GM18498 (cell line): ENCODE measurements around the gene CFAP57.

Source experiments
- ATAC-seq: cut with Tn5 transposase; IDR thresholded peaks from one replicate; pipeline ENCODE4 v1.9.1; 2021; ENCODE audit warnings: mild to moderate bottlenecking, moderate library complexity; ENCODE audit not compliant: unreplicated experiment

CFAP57 gene

DNA sequence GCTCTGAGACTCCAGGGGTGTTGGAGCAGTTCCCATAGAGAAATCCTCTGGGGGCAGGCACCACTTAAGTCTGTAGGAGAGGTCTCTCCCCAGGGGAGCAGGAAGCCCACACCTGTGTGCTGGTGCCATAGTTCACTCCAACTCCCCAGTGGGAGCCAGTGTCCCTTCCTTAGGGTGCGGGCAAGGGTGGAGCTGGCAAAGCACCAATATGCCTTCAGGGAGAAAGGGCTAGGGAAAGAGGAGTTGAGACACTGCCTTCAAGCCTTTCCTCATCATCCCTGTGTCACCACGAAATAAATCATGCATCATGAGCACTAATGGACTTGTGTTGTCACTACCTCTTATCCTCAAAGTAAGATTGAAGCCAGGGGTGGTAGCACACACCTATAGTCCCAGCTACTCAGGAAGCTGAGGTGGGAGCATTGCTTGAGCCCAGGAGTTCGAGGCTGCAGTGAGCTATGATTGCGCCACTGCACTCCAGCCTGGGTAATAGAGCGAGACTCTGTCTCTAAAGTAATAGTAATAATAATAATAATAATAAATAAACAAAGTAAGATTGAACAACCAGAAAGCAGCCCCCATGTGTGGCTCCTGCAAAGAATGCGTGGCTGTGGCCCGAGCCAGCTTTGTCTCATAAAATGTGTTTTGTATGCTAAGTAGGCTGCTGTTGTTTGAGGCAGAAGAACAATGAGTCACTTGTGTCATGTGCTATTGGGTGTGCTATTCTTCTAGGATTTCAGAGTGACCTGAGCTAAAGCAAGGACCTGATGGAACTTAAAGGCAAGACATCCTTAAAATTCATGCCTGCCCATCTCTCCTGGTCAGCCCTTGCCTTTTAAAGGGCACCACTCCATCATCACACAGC lies 122.0 kb downstream of the CFAP57 start:
- no peak for ATAC-seq

DNA sequence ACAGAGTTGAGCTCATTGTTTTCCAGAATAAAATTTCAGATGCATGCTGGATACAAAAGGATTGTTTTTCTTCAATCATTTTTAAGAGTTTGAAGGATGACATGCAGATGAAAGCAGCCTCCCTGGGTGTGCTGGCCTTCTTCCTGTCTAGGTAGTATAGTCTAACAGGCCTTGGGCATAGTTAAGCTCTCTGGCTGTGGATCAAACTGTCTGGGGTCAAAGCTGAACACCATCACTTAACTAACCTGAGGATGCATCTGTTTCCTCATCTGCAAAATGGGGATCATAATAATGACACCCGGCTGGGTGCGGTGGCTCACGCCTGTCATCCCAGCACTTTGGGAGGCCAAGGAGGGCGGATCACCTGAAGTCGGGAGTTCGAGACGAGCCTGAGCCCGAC lies 122.6 kb downstream of the CFAP57 start:
- ATAC-seq: no peak

DNA sequence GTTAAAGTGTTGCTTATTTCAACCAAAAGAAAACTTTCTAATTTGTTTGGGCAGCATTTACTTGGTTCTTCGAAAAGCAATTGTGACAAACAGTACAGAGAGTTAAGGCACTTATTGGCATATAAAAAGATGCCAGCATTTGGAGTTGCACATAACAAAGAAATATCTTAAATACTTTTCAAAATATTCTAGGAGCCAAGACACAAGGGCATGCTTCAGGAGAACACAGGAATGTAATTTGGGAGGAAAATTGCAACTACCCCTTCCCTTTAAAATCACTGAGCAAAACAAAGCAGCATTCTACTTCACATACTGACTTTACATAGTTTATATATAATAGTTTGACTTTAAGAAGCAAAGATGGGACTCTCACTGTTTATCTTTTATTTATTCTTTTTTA lies 124.1 kb downstream of the CFAP57 start:
- ATAC-seq: no peak

DNA sequence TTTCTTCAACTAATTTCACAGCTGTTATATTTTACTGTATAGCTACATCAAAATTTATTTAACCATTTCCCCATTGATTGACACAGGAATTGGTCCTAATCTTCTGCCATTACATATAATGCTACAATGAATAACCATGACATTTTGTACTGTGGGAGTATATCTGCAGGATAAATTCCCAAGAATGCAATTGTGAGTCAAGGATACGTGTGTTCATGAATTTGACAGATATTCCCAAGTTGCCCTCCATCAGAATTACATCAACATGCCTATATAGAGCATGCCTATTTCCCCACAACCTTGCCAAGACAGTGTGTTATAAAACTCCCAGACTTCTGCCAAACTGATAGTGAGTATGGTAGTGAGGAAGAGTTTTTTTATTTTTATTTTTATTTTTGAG lies 125.9 kb downstream of the CFAP57 start:
- ATAC-seq: no peak

DNA sequence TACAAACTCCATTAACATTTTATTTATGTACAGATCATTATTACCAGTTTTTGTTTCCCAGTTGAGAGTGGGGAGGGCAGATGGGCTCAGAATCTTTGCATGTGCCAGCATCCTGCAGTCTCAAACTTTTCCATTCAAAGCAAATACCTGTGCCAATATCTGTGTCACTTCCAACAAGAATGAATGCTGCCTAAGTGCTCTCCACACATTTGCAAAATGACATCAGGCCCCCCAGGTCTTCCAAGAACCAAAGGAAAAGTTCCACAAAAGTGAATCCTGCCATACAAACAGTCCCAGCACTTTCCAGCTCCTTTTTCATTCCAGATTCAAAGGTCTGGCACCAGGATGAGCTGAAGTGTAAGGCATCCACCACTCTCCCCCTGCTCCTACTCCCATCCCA lies 127.0 kb downstream of the CFAP57 start:
- no peak for ATAC-seq

DNA sequence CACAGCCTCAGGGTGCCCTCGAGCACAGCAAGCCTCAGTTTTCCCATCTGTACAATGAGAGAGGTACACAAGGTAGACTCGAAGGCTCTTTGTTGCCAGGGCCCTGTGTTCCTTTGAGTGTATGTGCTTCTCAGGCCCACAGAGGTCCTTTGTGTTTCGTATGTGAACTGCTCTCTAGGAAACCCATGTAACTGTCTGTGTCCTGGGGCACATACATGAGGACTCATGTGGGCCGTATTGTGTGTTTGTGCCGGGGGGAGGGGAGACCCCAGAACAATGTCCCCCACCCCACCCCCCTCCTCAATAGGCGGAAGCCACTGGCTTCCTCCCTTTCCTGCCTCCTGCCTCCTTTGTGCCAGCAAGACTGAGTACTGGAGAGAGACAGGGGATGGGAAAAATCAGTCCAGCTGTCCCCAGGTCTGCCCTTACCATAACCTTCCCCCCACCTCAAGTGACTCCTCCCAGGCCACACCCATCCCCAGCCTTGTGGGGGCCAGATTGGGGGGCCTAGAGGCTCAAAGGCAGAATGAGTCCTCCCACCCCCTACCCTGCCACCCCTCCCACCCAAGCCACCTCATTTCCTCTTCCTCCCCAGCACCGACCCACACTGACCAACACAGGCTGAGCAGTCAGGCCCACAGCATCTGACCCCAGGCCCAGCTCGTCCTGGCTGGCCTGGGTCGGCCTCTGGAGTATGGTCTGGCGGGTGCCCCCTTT lies 128.4 kb downstream of the CFAP57 start, which contains the start of gene TIE1:
TSS of gene TIE1 (plus strand) at position 605 of the 717 bp plus-strand sequence. CDS start at position 695, 90 bp downstream.
- ATAC-seq: no peak

DNA sequence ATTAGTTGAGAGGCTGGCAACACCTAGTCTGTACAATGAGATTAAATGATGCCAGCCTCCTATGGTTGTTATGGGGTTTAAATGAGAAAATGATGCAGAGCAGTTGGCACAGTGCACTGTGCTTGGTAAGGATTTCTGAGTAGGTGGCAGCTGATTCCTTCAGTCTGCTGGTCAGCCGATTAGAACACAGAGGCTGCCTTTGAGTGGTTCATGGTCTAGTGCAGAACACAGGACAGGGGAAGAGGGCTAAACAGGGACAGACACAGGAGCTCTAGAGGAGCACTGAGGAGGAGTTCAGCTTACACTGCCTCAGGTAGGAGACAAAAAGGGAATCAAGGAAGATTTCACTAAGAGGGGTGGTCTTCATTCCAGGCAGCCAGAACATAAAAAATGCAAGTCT lies 130.1 kb downstream of the CFAP57 start:
- no peak for ATAC-seq

DNA sequence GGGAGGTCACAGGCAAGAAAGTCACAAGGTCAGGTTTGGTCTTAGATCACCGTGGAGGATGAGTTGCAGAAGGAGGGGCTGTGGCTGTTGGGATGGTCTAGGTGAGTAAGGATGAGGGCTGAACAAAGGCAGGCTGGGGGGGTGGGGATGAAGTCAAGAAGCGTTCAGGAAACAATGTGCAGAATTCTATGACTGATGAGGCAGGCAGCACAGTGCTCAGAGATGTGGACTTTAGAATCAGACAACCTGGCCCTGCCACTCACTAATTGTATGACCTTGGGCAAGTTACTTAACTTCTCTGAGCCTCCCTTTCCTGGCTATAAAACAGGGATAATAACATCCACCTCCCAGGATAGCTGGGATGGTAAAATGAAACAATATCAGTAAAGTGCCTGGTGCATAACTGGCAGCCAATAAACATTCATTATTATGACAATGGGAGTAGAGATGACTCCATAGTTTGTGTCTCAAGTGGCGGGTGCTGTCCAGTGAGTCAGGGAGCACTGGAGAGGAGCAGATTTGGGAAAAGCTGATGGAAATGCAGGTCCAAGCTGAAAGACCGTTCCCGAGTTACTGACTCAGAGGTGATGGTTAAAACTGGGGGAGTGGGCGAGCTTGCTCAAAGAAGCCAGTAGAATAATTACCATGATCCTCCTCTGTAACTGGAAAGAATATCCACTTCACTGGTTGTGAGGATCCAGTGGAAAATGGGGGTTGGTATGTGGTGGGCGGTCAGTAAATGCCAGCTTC lies 130.8 kb downstream of the CFAP57 start:
- ATAC-seq: no peak

DNA sequence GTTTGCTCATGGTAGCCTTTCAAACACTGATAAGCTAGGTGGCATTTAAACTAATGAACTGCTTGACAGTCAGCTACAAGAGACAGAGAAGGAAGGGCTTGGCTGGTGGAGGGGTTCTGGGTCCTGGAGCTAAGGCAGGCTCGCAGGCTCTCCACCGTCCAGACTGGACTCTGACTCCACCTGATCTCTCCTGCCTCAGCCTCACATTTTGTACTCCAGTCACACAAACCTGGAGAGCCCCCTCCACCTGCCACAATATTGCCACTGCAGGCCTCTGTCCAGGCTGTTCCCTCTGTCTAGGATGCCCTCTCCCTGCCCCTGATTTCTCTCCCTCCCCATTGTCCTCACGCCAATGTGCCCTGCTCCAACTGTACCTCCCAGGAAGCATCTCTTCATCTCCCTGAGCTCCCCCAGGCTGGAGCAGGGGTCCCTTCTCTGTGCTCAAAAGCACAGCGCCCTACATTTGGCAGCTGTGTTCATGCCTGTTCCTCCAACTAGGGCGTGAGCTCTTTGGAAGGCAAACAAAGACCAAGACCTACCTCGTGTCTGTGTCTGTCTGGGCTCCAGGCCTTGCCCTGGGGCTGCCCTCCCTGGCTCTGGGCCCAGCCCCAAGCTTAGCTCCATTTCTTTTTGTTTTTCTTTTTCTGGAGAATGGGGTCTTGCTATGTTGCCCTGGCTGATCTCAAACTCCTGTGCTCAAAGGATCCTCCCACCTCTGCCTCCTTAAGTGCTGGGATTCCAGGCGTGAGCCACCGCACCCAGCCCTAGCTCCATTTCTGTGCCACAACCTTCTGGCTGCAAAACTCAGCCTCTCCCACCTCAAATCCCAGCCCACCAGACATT lies 131.6 kb downstream of the CFAP57 start:
- no peak for ATAC-seq
